Thyroid gland (tissue), 4 donors: ENCODE measurements around the gene GRIK4.

ENCODE experiments used
- POLR2A ChIP-seq, 2 donors: fragments of 450-650 bp; IDR thresholded peaks; one replicate each; pipeline ENCODE4 v1.6.1; 2017; ENCODE audit warnings: antibody characterized with exemption in 2 of 2, mild to moderate bottlenecking in 2 of 2, moderate library complexity in 1 of 2
- TF ChIP-seq, protein P1 (sequence below), 6 experiments: fragments of 200-600 bp in 3 of 6; fragments of 450-650 bp in 3 of 6; sonication (generic) in 3 of 6; IDR thresholded peaks; one replicate each; pipeline ENCODE4 v1.5.1; 2016 to 2019; ENCODE audit warnings: antibody characterized with exemption in 6 of 6, mild to moderate bottlenecking in 2 of 6, inconsistent platforms in 1 of 6, moderate library complexity in 1 of 6

DNA sequence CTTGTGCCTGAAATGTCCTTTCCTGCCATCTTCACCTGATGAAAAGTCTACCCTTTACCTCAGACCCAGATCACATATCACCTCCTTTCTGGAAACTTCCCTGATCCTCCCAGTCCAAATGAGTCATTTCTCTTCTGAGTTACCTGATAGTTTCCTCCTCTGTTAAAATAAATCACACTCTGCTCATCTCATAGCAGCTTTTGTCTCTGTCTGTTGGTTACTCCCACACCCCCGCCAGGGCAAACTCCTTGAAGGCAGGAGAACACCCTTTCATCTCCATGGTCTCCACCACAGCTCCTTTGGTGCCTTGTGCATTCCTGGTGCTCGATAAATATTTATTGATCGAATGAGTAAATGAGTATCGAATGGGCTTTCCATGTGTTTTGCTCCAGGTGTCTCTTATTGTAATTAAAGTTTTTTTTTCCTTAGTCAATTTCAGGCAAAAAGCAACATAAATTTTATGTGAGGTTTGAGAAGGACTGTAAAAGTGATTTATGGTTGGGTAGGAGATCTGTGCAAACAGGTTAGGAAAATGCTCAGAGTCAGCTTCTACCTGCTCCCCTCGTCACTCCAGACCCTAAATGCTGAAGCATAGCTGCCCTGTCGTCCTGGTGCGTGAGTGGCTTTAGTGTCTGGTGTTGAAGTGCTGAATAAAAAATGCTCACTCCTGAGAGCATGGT is 178.2 kb downstream of the GRIK4 start:
- TF ChIP-seq, protein P1, sequence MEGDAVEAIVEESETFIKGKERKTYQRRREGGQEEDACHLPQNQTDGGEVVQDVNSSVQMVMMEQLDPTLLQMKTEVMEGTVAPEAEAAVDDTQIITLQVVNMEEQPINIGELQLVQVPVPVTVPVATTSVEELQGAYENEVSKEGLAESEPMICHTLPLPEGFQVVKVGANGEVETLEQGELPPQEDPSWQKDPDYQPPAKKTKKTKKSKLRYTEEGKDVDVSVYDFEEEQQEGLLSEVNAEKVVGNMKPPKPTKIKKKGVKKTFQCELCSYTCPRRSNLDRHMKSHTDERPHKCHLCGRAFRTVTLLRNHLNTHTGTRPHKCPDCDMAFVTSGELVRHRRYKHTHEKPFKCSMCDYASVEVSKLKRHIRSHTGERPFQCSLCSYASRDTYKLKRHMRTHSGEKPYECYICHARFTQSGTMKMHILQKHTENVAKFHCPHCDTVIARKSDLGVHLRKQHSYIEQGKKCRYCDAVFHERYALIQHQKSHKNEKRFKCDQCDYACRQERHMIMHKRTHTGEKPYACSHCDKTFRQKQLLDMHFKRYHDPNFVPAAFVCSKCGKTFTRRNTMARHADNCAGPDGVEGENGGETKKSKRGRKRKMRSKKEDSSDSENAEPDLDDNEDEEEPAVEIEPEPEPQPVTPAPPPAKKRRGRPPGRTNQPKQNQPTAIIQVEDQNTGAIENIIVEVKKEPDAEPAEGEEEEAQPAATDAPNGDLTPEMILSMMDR (IDR thresholded peaks at IDR 0.05), result no peak
- TF ChIP-seq POLR2A (IDR thresholded peaks at IDR 0.05), result no peak
